Stimulated activated CD4-positive, alpha-beta T cell treated with anti-CD3 and anti-CD28 coated beads, Interleukin-1b, Interleukin-23, amount 100 ng/mL, for 1 hour (primary cell): ENCODE data around the gene STK32B.

Experiments used
- DNase-seq, 2 donors: peaks; one replicate each; pipeline ENCODE4 v3.0.0-alpha.2; 2020; ENCODE audit warnings: low read depth in 2 of 2

STK32B gene

GRCh38 chr4:5125321-5125720, 74.0 kb downstream of the STK32B start:
- DNase-seq: no peak

GRCh38 chr4:5126231-5126630, 75.0 kb downstream of the STK32B start:
- no peak for DNase-seq

GRCh38 chr4:5126857-5127256, 75.6 kb downstream of the STK32B start:
- no peak for DNase-seq

GRCh38 chr4:5127556-5127955, 76.3 kb downstream of the STK32B start:
- DNase-seq: no peak

- no peak for DNase-seq
These were observed 77.3 kb downstream of the STK32B start for GRCh38 chr4:5128569-5128968.

- no peak for DNase-seq
These were observed 81.9 kb downstream of the STK32B start for GRCh38 chr4:5133201-5133600.

- DNase-seq: no peak
These were observed 82.8 kb downstream of the STK32B start for GRCh38 chr4:5133933-5134594.

GRCh38 chr4:5134620-5135019, 83.3 kb downstream of the STK32B start:
- no peak for DNase-seq

- no peak for DNase-seq
These were observed 85.9 kb downstream of the STK32B start for GRCh38 chr4:5137226-5137625.

GRCh38 chr4:5137927-5138326, 86.6 kb downstream of the STK32B start:
- no peak for DNase-seq

GRCh38 chr4:5138389-5138788, 87.1 kb downstream of the STK32B start:
- DNase-seq: no peak

GRCh38 chr4:5139141-5139540, 87.9 kb downstream of the STK32B start:
- no peak for DNase-seq

- DNase-seq: no peak
These were observed 90.5 kb downstream of the STK32B start for GRCh38 chr4:5141802-5142201.

GRCh38 chr4:5142726-5143125, 91.4 kb downstream of the STK32B start:
- DNase-seq: no peak

- DNase-seq: no peak
These were observed 92.1 kb downstream of the STK32B start for GRCh38 chr4:5143306-5143861.

- no peak for DNase-seq
These were observed 92.7 kb downstream of the STK32B start for GRCh38 chr4:5143940-5144339.

GRCh38 chr4:5144384-5144783, 93.1 kb downstream of the STK32B start:
- no peak for DNase-seq

GRCh38 chr4:5146248-5146647, 95.0 kb downstream of the STK32B start:
- no peak for DNase-seq

GRCh38 chr4:5152521-5152920, 101.2 kb downstream of the STK32B start:
- DNase-seq: no peak

GRCh38 chr4:5156682-5157081, 105.4 kb downstream of the STK32B start:
- no peak for DNase-seq

- DNase-seq: no peak
These were observed 106.8 kb downstream of the STK32B start for GRCh38 chr4:5157791-5158770.

GRCh38 chr4:5158825-5159224, 107.5 kb downstream of the STK32B start:
- no peak for DNase-seq

- DNase-seq: no peak
These were observed 109.4 kb downstream of the STK32B start for GRCh38 chr4:5160668-5161067.
